Activated CD4-positive, alpha-beta T cell treated with anti-CD3 and anti-CD28 coated beads, Interleukin-2, amount 50 U/mL, for 4 hours (primary cell): Measurements from ENCODE around the gene CAMK2B.

Experiments
- DNase-seq, 2 experiments: peaks; one replicate each; pipeline ENCODE4 v3.0.0-alpha.2; 2020

The CAMK2B gene

DNA sequence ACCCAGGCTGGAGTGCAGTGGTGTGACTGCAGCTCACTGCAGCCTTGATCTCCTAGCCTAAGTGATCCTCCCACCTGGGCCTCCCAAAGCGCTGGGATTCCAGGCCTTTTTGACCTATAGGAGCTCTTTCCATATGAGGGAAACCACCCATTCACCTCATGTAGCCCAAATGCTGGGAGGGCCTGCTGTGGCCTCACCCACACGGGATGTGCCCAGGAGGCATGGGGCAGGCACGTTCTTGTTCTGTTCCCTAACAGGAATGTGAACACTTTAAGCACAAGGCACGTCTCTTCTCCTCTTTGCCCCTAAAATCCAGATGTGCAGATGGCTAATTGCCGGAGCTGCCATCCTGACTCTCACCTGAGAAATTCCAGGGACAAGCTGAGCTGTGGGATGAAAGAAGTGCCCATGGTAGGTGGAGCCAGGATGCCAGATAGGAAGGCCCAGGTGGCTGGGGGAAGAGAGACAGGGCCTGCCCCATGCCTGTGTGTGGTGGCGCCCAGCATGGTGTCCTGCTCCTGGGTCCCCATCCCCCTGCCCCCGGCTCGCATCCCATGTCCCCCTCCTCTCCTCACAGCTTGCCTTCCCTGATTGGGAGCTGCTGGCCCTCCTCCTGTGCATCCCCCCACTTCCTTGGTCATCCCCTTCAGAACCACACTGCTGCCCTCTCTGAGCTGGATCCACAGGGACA is 17.3 kb downstream of the CAMK2B start:
- DNase-seq = no peak

- no peak for DNase-seq
Measured at GRCh38 chr7:44307301-44307900, 18.0 kb downstream of the CAMK2B start.

DNA sequence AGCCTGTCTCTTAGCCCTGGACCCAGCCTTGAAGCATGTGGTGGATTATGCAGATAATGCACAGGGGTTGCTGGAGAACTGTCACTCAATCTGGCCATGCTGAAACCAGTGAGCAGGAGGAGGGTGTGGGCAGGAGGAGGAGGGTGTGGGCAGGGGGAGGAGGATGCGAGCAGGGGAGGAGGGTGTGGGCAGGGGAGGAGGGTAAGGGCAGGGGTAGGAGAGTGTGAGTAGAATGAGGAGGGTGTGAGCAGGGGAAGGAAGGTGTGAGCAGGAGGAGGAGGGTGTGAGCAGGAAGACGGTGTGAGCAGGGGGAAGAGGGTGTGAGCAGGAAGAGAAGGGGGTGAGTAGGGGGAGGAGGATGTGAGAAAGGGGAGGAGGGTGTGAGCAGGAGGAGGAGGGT is 18.8 kb downstream of the CAMK2B start:
- no peak for DNase-seq

- no peak for DNase-seq
Measured at GRCh38 chr7:44305564-44306507, 19.6 kb downstream of the CAMK2B start.

GRCh38 chr7:44294325-44295069 is 30.9 kb downstream of the CAMK2B start:
- no peak for DNase-seq

DNA sequence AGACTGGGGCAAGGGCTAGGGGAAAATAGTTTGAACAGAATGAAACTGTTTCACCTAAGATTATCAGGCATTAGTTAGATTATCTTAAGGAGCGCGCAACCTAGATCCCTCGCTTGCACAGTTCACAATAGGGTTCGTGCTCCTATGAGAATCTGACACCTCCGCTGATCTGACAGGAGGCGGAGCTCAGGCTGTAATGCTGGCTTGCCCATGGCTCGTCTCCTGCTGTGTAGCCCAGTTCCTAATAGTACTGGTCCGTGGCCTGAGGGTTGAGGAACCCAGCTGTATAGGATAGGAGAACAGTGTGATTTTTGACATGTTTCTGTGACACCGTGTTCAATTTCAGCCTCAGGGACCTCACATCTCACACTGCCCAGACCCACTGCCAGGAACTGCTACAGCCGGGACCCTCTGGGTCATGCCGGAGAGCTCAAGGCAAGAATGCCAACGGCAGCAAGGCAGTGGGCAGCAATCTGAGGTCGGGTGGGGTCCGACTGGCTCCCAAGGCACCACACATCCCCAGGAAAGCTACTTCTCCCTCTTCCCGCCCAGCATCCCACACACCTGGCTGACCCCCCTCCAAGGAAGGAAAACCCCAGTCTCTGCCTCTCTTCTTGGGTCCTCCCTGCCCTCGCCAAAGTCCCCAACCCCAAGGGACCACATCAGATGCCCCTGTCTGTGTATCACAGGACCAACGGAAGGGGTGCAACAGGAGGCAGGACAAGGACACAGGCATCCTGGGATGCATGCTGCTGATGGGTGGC is 31.7 kb downstream of the CAMK2B start:
- DNase-seq = no peak

DNA sequence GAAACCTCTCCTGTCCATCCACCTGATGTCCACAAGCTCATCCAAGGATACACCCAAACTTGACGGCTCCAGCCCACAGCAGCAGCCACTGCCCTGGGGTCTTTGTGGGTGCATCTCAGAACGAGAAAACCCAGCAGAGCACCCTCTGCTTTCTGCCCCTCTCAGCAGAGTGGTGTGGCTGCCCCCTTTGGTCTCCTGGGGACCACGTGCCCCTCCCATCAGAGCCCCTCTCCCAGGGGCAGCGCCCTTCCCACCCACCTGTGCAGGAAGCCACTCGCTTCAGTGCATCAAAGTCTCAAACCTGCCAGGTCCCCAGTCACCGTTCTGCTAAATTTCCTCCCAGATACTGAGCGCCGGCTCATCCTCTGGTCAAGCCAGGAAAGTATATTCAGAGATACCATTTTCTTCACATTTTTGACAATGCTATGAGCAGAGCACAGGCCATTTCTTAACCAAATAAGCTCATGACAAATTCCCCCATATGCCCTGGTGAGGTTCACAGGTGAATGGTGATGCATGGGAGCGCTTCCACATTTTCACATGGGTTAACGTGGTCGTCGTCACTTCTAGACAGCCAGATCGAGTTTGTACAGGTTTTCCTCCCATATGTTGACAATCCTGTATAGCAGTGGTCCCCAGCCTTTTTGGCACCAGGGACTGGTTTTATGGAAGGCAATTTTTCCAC is 32.4 kb downstream of the CAMK2B start:
- DNase-seq = no peak

DNA sequence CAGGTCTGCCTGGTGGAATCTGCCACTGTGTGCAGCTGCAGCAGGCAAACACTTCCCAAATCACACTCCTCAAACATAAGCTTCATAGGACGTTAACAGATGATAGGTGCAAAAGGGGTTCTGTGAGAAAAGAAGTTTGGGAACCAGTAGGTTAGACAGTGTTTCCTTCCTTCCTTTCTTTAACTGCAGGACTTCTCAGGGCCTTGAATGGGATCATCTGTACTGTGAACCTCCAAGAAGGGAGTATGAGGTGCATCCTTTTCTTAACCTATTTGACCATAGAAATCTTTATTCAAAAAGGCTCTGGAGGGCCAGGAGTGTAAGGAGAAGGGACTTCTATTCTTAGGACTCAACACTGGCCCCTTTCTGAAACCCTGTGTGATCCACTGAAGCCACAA is 33.0 kb downstream of the CAMK2B start:
- DNase-seq = no peak

GRCh38 chr7:44291733-44292419 is 33.5 kb downstream of the CAMK2B start:
- no peak for DNase-seq

- DNase-seq = no peak
Measured at GRCh38 chr7:44291066-44291732, 34.2 kb downstream of the CAMK2B start.

- DNase-seq = no peak
Measured at GRCh38 chr7:44290252-44290620, 35.2 kb downstream of the CAMK2B start.

- no peak for DNase-seq
Measured at GRCh38 chr7:44289341-44290251, 35.8 kb downstream of the CAMK2B start.

GRCh38 chr7:44288811-44289340 is 36.5 kb downstream of the CAMK2B start:
- no peak for DNase-seq

GRCh38 chr7:44288381-44288685 is 37.1 kb downstream of the CAMK2B start:
- DNase-seq = no peak

GRCh38 chr7:44287488-44288380 is 37.7 kb downstream of the CAMK2B start:
- DNase-seq = no peak

DNA sequence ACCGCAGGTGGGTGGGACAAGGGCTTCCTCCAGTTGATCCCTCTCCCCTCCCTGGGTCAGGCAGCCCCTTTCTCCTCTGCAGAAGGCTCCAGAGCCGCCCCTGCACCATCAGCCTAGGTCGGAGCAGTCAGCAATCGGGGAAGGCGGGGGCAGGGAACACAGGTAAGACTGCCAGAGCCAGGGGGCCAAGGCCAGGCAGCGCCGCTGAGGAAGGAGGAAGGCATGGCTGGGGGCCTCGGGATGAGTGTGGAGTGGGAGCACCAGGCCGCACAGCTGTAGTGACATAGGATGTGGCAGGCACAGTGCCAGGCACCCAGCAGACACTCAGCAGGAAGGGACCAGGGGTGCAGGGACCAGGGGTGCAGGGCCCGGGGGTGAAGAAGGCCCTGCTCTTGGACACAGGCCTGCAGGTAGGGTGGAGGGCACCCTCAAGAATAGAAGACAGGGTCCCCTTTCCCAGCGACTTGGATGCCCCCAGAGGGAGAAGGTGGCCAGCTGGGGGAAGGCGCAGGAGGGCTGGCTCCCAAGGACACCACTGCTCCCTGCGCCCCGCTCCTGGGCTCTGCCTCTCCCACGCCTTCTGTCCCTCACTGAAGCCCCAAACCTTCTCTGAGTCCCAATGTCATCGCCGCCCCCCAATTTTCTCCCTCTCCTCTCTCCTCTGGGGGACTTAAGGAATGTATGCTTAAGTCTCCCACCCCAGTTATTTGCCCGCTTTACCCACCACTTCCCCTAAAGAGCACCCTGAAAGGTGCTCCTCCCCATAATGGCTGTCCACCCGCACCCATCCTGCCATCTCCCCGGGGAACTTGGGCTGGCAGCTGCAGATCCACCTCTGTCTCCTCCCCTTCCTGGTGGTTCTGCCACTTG is 38.5 kb downstream of the CAMK2B start:
- DNase-seq = no peak

DNA sequence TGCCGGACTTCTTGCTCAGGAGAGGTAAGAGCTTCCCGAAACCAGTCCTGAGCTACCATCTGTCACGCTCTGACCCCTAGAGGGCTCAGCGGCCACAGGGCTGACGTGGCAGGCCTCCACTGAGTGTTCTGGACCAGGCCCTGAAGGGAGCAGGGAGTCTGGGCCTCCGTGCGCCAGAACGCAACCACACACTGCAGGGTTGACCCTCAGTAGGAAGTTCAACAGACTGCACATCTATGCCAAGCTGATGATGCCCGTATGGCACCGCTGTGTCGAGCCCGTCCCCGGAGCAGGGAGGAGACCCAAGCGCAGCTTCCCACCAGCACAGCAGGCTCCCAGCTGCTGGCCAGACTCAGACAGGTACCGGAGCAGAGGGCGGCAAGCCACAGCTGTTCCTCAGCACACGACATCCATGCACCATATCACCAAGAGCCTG is 39.2 kb downstream of the CAMK2B start:
- no peak for DNase-seq
